22Rv1 (cell line): ENCODE measurements around the gene SORCS2.

Experiments
- ZFX ChIP-seq: fragments of 450-650 bp; IDR thresholded peaks from 2 replicates; pipeline ENCODE4 v1.6.1; 2017; ENCODE audit warnings: antibody characterized with exemption, borderline replicate concordance
- TF ChIP-seq, protein P1 (sequence below): fragments of 450-650 bp; IDR thresholded peaks from 2 replicates; pipeline ENCODE4 v1.5.1; 2017; ENCODE audit warnings: mild to moderate bottlenecking

DNA sequence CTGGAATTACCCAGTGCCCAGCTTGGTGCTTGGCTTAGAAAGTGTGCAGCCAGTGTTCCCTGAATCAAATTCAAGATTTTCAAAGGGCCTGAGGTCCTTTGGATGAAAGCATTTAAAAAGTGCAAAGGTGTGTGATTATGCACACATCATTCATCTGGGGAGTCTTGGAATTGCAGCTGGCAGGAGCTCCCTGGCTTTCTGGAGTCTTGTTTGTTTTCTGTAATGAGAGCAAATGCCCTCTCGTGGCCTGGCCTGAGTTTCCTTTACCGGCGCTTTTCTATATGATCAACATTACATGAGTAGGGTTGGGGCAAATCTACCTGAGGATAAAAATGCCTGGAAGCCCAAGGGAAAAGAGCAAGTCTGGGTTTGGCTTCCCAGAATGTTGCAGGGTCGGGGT lies 24.6 kb upstream of the SORCS2 start:
- TF ChIP-seq, protein P1, sequence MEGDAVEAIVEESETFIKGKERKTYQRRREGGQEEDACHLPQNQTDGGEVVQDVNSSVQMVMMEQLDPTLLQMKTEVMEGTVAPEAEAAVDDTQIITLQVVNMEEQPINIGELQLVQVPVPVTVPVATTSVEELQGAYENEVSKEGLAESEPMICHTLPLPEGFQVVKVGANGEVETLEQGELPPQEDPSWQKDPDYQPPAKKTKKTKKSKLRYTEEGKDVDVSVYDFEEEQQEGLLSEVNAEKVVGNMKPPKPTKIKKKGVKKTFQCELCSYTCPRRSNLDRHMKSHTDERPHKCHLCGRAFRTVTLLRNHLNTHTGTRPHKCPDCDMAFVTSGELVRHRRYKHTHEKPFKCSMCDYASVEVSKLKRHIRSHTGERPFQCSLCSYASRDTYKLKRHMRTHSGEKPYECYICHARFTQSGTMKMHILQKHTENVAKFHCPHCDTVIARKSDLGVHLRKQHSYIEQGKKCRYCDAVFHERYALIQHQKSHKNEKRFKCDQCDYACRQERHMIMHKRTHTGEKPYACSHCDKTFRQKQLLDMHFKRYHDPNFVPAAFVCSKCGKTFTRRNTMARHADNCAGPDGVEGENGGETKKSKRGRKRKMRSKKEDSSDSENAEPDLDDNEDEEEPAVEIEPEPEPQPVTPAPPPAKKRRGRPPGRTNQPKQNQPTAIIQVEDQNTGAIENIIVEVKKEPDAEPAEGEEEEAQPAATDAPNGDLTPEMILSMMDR, result no peak
- no peak for TF ChIP-seq ZFX
